GM19438 (cell line): ENCODE results near the gene ZNF768.

Experiments
- ATAC-seq: cut with Tn5 transposase; IDR thresholded peaks from one replicate; pipeline ENCODE4 v1.9.1; 2021; ENCODE audit warnings: low read depth; ENCODE audit not compliant: unreplicated experiment

Gene ZNF768

DNA sequence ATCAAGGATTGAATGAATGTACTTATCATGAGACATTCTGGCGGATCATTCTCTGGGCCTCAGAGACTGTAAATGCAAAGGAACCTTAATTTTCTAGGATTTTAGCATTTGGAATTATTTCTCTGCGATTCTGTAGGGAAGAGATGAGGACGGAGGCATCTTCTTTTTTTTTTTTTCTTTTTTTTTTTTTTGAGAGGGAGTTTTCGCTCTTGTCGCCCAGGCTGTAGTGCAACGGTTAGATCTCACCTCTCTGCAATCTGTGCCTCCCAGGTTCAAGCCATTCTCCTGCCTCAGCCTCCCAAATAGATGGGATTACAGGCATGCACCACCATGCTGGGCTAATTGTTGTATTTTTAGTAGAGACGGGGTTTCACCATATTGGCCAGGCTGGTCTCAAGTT lies 51.7 kb downstream of the ZNF768 start:
- no peak for ATAC-seq

- ATAC-seq = no peak
These were observed 52.3 kb downstream of the ZNF768 start for GRCh38 chr16:30474074-30474452.
